SJCRH30 (cell line): ENCODE results near the gene ZCCHC3. TPM values are rescaled to one million over a fixed set of nuclear protein-coding genes. Genes with fewer than 3 reads are reported as not detected.
"Not testable (repeated sequence)": the region's sequence is repeated elsewhere in the genome, so short reads cannot be mapped to it uniquely, and the experiment has no call there.

ENCODE experiments used
- DNase-seq, 2 experiments: peaks; one replicate each; pipeline ENCODE4 v3.0.0-alpha.2; 2015 to 2020
- H3K27ac ChIP-seq: fragments of 250-450 bp; sonication (Bioruptor Pico); 2 replicates; pipeline ENCODE4 v1.5.1; 2020; ENCODE audit warnings: mild to moderate bottlenecking, moderate library complexity
- H3K27me3 ChIP-seq: fragments of 250-450 bp; sonication (Bioruptor Pico); 2 replicates; pipeline ENCODE4 v1.5.1; 2020; ENCODE audit warnings: mild to moderate bottlenecking, moderate library complexity
- H3K36me3 ChIP-seq: fragments of 250-450 bp; sonication (Bioruptor Pico); 2 replicates; pipeline ENCODE4 v1.5.1; 2020; ENCODE audit warnings: mild to moderate bottlenecking, moderate library complexity
- H3K4me1 ChIP-seq: fragments of 250-450 bp; sonication (Bioruptor Pico); 2 replicates; pipeline ENCODE4 v1.5.1; 2020; ENCODE audit warnings: mild to moderate bottlenecking, moderate library complexity
- H3K4me3 ChIP-seq: fragments of 250-450 bp; sonication (Bioruptor Pico); 2 replicates; pipeline ENCODE4 v1.5.1; 2020; ENCODE audit warnings: mild to moderate bottlenecking, moderate library complexity
- H3K9me3 ChIP-seq: fragments of 250-450 bp; sonication (Bioruptor Pico); replicated peaks from 2 replicates; pipeline ENCODE4 v1.5.1; 2020; ENCODE audit warnings: mild to moderate bottlenecking, moderate library complexity
- total RNA-seq: library from RNA; depleted of rRNA; stranded (reverse); fragments of >200 nt; shearing (Covaris generic); gene quantifications from 2 replicates; pipeline ENCODE4 v1.2.3, GENCODE V29; 2014; rRNA removed

ZCCHC3 gene
- total RNA-seq, 1 experiment from 2014 or later: 44.8 TPM

DNA sequence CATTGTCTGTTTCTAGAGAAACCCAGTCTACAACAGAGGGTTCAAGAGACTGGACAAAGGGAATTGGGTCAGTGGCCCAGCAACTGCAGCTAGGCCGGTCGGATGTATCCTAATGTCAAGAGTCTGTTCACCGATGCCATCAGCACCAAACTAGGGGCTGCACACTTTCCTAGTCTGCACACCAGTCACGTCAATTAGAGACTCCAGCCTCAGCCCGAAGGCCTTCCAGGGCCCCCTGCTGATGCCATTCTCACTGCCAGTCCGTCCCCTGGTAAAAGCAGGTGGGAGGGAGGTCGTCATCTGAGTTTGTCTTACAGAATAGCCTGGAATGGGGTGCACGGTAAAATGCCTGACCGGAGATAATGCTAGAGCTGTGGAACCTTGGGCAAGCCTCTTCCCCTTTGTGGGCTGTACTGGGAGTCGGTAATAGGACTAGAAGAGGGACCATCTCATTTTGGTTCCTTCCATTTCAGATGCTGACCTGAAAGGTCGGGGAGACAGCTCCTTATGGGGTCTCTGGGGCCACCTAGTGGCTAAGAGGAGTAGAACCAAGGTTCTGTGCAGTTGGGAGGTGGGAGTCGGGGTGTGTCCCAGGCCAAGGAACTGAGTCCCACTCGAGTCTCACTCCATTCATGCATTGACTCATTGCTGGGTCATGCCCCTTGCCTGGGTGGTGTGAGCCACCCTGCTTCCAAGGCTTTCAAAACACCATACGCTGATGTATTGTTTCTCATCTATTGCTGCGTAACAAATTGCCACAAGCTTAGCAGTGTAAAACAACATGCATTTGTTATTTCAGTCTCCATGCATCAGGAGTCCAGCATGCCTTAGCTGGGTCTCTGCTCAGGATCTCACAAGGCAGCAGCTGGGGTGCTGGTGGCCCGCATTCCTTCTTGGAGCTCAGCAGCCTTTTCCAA, 33.1 kb downstream of the ZCCHC3 start:
- Histone ChIP-seq H3K4me3 (no peak overlapping the region), H3K27me3 (no peaks in the 10 kb centered on the region), H3K9me3 (no peaks in the 10 kb centered on the region), H3K36me3 (no peaks in the 10 kb centered on the region), H3K4me1 (peaks cover 14% of the 10 kb centered on the region), H3K27ac (peak overlapping the region; percentile 1; the same call in 1 of the 2 replicates)
- peak; percentile 70 to 85 for DNase-seq

DNA sequence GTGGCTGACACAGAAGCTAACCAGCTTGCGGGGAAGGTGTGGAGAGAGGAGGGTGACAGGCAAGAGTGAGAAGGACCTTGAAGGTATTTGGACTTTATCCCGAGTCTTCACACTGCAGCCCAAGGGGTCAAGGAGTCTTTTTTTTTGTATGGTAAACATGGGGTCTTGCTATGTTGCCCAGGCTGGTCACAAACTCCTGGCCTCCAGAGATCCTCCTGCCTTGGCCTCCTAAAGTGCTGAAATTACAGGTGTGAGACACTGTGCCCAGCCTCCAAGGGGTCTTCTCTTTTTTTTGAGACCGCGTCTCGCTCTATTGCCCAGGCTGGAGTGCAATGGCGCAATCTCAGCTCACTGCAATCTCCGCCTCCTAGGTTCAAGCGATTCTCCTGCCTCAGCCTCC, 37.2 kb downstream of the ZCCHC3 start:
- no peaks in the 10 kb centered on the region for H3K36me3 ChIP-seq
- no peak for DNase-seq
- H3K4me1 ChIP-seq: peaks cover 8% of the 10 kb centered on the region
- no peaks in the 10 kb centered on the region for H3K9me3 ChIP-seq
- no peak overlapping the region for H3K27ac ChIP-seq
- H3K27me3 ChIP-seq: no peaks in the 10 kb centered on the region
- H3K4me3 ChIP-seq: no peak overlapping the region

DNA sequence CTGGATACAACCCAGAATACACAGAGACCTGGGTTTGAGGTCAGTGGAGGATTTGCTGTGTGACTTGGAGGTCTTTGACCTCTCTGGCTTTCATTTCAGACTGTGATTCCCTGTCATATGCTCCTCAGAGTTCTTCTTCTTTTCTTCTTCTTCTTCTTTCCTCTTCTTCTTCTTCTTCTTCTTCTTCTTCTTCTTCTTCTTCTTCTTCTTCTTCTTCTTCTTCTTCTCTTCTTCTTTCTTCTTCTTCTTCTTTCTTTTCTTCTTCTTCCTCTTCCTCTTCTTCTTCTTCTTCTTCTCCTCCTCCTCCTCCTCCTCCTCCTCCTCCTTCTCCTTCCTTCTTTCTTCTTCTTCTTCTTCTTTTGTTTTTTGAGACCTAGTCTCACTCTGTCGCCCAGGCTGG, 38.7 kb downstream of the ZCCHC3 start:
- H3K9me3 ChIP-seq, H3K27me3 ChIP-seq: not testable (repeated sequence)

DNA sequence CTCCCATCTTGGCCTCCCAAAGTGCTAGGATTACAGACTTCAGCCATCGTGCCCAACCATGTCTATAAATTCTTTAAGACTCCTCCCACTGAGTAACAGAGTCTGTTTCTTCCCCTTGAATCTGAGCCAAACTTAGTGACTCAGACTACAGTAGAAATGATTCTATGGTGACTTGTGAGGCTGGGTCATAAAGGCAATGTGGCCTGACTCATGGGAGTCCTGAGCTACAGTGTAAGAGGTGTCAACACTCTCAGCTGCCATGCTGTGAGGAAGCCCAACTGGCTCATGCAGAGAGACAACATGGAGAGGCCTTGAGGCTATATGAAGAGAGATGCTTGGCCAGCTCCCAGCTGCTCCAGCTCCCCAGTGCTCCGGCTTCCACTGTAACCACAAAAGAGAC, 44.3 kb downstream of the ZCCHC3 start:
- no peak overlapping the region for H3K27ac ChIP-seq
- H3K27me3 ChIP-seq: no peaks in the 10 kb centered on the region
- H3K36me3 ChIP-seq: no peaks in the 10 kb centered on the region
- no peak overlapping the region for H3K4me3 ChIP-seq
- DNase-seq: peak; percentile 38 to 45
- H3K9me3 ChIP-seq: no peaks in the 10 kb centered on the region
- H3K4me1 ChIP-seq: peaks cover 3% of the 10 kb centered on the region; the same call in 1 of the 2 replicates

More for the DNA sequence above, 38.7 kb downstream of the ZCCHC3 start:
- not testable (repeated sequence) for DNase-seq, H3K36me3 ChIP-seq, H3K4me1 ChIP-seq, H3K4me3 ChIP-seq, H3K27ac ChIP-seq

DNA sequence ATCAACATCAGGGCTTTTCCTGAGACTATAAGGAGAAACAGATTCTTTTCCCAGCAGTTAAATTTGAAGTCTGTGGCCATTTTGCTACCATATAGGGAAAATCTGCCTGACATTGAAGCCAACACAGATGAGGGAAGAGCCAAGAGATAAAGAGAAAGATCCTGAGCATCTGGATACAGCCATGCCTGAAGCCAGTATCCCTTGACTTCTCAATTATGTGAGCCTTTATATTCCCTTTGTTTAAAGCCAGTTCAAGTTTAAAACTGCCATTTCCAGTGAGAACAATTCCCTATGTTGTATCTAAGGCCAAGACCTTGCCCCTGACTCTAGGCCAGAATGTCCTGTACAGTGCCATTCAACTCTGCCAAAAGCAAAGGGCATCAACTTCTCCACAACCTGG, 45.7 kb downstream of the ZCCHC3 start:
- Histone ChIP-seq H3K27me3 (no peaks in the 10 kb centered on the region), H3K4me1 (peaks cover 3% of the 10 kb centered on the region; the same call in 1 of the 2 replicates), H3K27ac (no peak overlapping the region), H3K9me3 (no peaks in the 10 kb centered on the region), H3K4me3 (no peak overlapping the region), H3K36me3 (no peaks in the 10 kb centered on the region)
- DNase-seq: no peak

GRCh38 chr20:346033-346639, 48.8 kb downstream of the ZCCHC3 start:
- Histone ChIP-seq H3K27ac (peak overlapping the region; percentile 90; the same call in 1 of the 2 replicates), H3K36me3 (no peaks in the 10 kb centered on the region), H3K4me1 (peaks cover 6% of the 10 kb centered on the region; the same call in 1 of the 2 replicates), H3K9me3 (no peaks in the 10 kb centered on the region), H3K27me3 (no peaks in the 10 kb centered on the region), H3K4me3 (peak overlapping the region; percentile 67)
- no peak for DNase-seq

GRCh38 chr20:346640-347316, 49.4 kb downstream of the ZCCHC3 start, which contains the start of gene NRSN2:
NRSN2 (plus strand) TSS chr20:347111; CDS start chr20:349644, 2,533 bp downstream.
- no peaks in the 10 kb centered on the region for H3K36me3 ChIP-seq
- H3K27ac ChIP-seq: peak within 1 kb of the TSS; percentile 90
- no peaks in the 10 kb centered on the region for H3K9me3 ChIP-seq
- H3K27me3 ChIP-seq: no peaks in the 10 kb centered on the region
- peaks cover 6% of the 10 kb centered on the region; the same call in 1 of the 2 replicates for H3K4me1 ChIP-seq
- DNase-seq: peak; percentile 76 to 79
- H3K4me3 ChIP-seq: peak within 1 kb of the TSS; percentile 67

- no peak for DNase-seq
- H3K9me3 ChIP-seq: no peaks in the 10 kb centered on the region
- no peaks in the 10 kb centered on the region for H3K27me3 ChIP-seq
- H3K4me3 ChIP-seq: peak overlapping the region; percentile 67
- H3K4me1 ChIP-seq: peaks cover 6% of the 10 kb centered on the region; the same call in 1 of the 2 replicates
- H3K36me3 ChIP-seq: no peaks in the 10 kb centered on the region
- peak overlapping the region; percentile 90 for H3K27ac ChIP-seq
Measured at GRCh38 chr20:347317-347639, 49.9 kb downstream of the ZCCHC3 start.

- peak; percentile 97 for DNase-seq
- H3K27me3 ChIP-seq: no peaks in the 10 kb centered on the region
- peak overlapping the region; percentile 90 for H3K27ac ChIP-seq
- H3K4me1 ChIP-seq: peaks cover 6% of the 10 kb centered on the region; the same call in 1 of the 2 replicates
- no peaks in the 10 kb centered on the region for H3K9me3 ChIP-seq
- peak overlapping the region; percentile 67 for H3K4me3 ChIP-seq
- H3K36me3 ChIP-seq: no peaks in the 10 kb centered on the region
Measured at GRCh38 chr20:347640-348484, 50.5 kb downstream of the ZCCHC3 start.

DNA sequence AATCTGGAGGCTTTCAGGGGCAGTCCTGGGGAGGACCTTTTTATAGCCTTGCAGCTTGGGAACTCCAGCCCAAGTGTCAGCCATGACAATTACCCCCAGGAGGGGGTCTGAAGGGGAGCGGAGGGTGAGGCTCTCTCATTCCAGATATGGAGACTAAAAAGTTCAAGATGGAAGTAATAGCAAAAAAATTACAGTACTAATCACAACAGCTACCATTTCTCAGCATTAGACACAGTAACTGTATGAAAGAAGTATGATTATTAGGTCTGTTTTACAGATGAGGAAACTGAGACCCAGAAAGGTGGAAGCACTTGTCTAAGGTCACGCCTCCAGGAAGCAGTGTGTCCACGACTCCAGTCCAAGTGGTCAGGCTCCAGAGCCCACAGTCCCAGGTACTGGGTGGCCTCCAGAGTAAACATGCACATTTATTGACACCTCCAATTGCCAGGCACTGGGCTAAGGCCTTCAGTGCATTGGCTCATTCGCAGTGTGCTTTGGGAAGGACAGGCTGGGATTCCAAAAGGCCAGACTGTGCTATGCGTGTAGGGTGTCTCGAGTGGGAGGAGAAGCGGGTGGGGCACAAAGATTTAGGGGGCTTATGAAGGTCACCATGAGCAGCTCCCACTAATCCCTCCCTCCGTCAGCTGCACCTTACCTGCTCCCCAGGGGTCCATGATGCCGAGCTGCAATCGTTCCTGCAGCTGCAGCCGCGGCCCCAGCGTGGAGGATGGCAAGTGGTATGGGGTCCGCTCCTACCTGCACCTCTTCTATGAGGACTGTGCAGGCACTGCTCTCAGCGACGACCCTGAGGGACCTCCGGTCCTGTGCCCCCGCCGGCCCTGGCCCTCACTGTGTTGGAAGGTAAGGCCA, 51.8 kb downstream of the ZCCHC3 start:
- H3K27ac ChIP-seq: no peak overlapping the region
- no peak overlapping the region for H3K4me3 ChIP-seq
- H3K9me3 ChIP-seq: no peaks in the 10 kb centered on the region
- DNase-seq: no peak
- H3K4me1 ChIP-seq: peaks cover 6% of the 10 kb centered on the region; the same call in 1 of the 2 replicates
- H3K36me3 ChIP-seq: no peaks in the 10 kb centered on the region
- no peaks in the 10 kb centered on the region for H3K27me3 ChIP-seq

Other genes starting within 250 kb of the ZCCHC3 start
- not detected in 2 replicates for gene DEFB125, start 209.9 kb upstream of the ZCCHC3 start, total RNA-seq
- not detected in 2 replicates for gene DEFB126, start 155.0 kb upstream of the ZCCHC3 start, total RNA-seq
- not detected in 2 replicates for gene DEFB127, start 140.1 kb upstream of the ZCCHC3 start, total RNA-seq
- gene DEFB128, start 107.9 kb upstream of the ZCCHC3 start, total RNA-seq: not detected in 2 replicates
- gene DEFB129, start 70.3 kb upstream of the ZCCHC3 start, total RNA-seq: not detected in 2 replicates
- gene DEFB132, start 39.8 kb upstream of the ZCCHC3 start, total RNA-seq: not detected in 2 replicates
- gene C20orf96, start 6.8 kb upstream of the ZCCHC3 start, total RNA-seq: 1.5 and 2.3 TPM in 2 replicates
- gene SOX12, start 28.0 kb downstream of the ZCCHC3 start, total RNA-seq: 12.7 TPM in 2 replicates
- 13.2 and 14.9 TPM in 2 replicates for gene NRSN2, start 49.5 kb downstream of the ZCCHC3 start, total RNA-seq
- 11.3 and 12.4 TPM in 2 replicates for gene TRIB3, start 83.2 kb downstream of the ZCCHC3 start, total RNA-seq
- 26.1 and 28.5 TPM in 2 replicates for gene RBCK1, start 110.7 kb downstream of the ZCCHC3 start, total RNA-seq
- gene TBC1D20, start 165.0 kb downstream of the ZCCHC3 start, total RNA-seq: 31.8 and 33.0 TPM in 2 replicates
- 167 and 200 TPM in 2 replicates for gene CSNK2A1, start 246.2 kb downstream of the ZCCHC3 start, total RNA-seq